Non-pigmented ciliary epithelial cell (primary cell): Measurements from ENCODE around the gene FAM180A.
"Not testable (repeated sequence)": the region's sequence is repeated elsewhere in the genome, so short reads cannot be mapped to it uniquely, and the experiment has no call there.

Source experiments
- DNase-seq: peaks from one replicate; pipeline ENCODE4 v3.0.0-alpha.2; 2010; ENCODE audit warnings: low read depth

Gene FAM180A

GRCh38 chr7:135737306-135737647 is 11.3 kb downstream of the FAM180A start:
- DNase-seq: not testable (repeated sequence)

- DNase-seq: no peak
Observed at GRCh38 chr7:135736586-135737305, 11.9 kb downstream of the FAM180A start.

- DNase-seq: no peak
Observed at GRCh38 chr7:135734343-135734689, 14.3 kb downstream of the FAM180A start.

GRCh38 chr7:135733603-135734342 is 14.8 kb downstream of the FAM180A start:
- no peak for DNase-seq

- no peak for DNase-seq
Observed at GRCh38 chr7:135731131-135731530, 17.5 kb downstream of the FAM180A start.

- no peak for DNase-seq
Observed at GRCh38 chr7:135729230-135729629, 19.4 kb downstream of the FAM180A start.

- no peak for DNase-seq
Observed at GRCh38 chr7:135728136-135728669, 20.4 kb downstream of the FAM180A start, which contains the start of gene SLC13A4. Gene SLC13A4 (minus strand): TSS chr7:135728186. CDS start chr7:135727496, 690 bp downstream.

- no peak for DNase-seq
Observed at GRCh38 chr7:135726911-135727673, 21.5 kb downstream of the FAM180A start.

GRCh38 chr7:135726276-135726788 is 22.3 kb downstream of the FAM180A start:
- DNase-seq: no peak

GRCh38 chr7:135723411-135723810 is 25.2 kb downstream of the FAM180A start:
- DNase-seq: no peak

- DNase-seq: no peak
Observed at GRCh38 chr7:135721198-135721820, 27.3 kb downstream of the FAM180A start.

- DNase-seq: no peak
Observed at GRCh38 chr7:135719688-135720087, 28.9 kb downstream of the FAM180A start.

GRCh38 chr7:135718794-135719437 is 29.7 kb downstream of the FAM180A start:
- no peak for DNase-seq

GRCh38 chr7:135718219-135718618 is 30.4 kb downstream of the FAM180A start:
- no peak for DNase-seq

GRCh38 chr7:135717693-135718092 is 30.9 kb downstream of the FAM180A start:
- DNase-seq: no peak

GRCh38 chr7:135716677-135717238 is 31.9 kb downstream of the FAM180A start:
- DNase-seq: peak; percentile 28

GRCh38 chr7:135715673-135716072 is 32.9 kb downstream of the FAM180A start:
- no peak for DNase-seq

GRCh38 chr7:135715055-135715522 is 33.5 kb downstream of the FAM180A start:
- no peak for DNase-seq

GRCh38 chr7:135714534-135715009 is 34.0 kb downstream of the FAM180A start:
- no peak for DNase-seq

GRCh38 chr7:135713836-135714470 is 34.7 kb downstream of the FAM180A start:
- DNase-seq: no peak
